ENCODE measurements around the gene PGLYRP3.
"Not testable (repeated sequence)": the region's sequence is repeated elsewhere in the genome, so short reads cannot be mapped to it uniquely, and the experiment has no call there.

The PGLYRP3 gene

GRCh38 chr1:153348511-153349362 is 36.0 kb upstream of the PGLYRP3 start, which contains the start of gene PGLYRP4:
TSS of gene PGLYRP4 (minus strand) at chr1:153348841. CDS start at chr1:153347932, 909 bp downstream.
- DNase-seq: no peak

DNA sequence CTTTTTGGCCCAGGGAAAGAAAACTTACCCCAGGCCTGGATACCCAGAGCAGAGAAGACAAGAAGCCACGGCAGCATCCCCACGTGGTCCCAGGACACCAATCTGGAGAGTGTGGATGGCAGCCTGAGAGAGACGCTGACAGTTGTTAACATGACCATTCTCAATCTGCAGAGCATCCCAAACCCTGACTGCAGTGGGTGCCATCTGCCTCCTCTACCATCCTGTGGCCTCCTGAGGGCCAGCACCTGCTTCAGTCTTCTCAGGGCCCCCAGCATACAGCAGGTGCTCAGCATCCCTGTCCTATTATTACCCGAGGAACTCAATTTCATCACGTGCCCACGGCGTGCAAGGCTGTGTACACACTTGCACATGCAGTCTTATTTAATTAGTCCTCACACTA is 35.1 kb upstream of the PGLYRP3 start:
- no peak for DNase-seq

DNA sequence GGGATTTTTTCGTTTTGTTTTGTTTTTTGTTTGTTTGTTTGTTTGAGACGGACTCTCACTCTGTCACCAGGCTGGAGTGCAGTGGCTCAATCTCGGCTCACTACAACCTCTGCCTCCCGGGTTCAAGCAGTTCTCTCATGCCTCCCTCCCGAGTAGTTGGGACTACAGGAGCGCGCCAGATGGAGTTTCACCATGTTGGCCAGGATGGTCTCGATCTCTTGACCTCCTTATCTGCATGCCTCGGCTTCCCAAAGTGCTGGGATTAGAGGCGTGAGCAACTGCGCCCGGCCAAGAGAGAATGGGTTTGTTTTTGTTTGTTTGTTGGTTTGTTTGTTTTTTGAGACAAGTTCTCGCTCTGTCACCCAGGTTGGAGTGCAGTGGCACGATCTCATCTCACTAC is 34.3 kb upstream of the PGLYRP3 start:
- DNase-seq: not testable (repeated sequence)

GRCh38 chr1:153346077-153346723 is 33.4 kb upstream of the PGLYRP3 start:
- DNase-seq: no peak

- DNase-seq: no peak
Observed at GRCh38 chr1:153345187-153346076, 32.7 kb upstream of the PGLYRP3 start.

DNA sequence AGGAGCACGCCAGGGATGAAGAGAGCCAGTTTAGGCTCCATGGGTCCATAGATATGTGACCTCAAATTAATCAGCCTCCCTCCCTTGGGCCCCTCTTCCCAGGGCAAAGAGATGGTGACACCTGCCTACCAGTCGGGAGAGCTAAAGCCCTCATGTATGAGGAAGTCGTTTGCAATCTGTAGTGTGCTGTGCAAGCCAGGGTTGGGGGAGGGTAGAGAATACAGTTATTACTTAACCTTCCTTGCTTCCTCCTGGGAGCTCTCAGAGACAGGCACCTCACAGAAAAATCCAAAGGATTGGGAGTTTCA is 31.9 kb upstream of the PGLYRP3 start:
- no peak for DNase-seq

DNA sequence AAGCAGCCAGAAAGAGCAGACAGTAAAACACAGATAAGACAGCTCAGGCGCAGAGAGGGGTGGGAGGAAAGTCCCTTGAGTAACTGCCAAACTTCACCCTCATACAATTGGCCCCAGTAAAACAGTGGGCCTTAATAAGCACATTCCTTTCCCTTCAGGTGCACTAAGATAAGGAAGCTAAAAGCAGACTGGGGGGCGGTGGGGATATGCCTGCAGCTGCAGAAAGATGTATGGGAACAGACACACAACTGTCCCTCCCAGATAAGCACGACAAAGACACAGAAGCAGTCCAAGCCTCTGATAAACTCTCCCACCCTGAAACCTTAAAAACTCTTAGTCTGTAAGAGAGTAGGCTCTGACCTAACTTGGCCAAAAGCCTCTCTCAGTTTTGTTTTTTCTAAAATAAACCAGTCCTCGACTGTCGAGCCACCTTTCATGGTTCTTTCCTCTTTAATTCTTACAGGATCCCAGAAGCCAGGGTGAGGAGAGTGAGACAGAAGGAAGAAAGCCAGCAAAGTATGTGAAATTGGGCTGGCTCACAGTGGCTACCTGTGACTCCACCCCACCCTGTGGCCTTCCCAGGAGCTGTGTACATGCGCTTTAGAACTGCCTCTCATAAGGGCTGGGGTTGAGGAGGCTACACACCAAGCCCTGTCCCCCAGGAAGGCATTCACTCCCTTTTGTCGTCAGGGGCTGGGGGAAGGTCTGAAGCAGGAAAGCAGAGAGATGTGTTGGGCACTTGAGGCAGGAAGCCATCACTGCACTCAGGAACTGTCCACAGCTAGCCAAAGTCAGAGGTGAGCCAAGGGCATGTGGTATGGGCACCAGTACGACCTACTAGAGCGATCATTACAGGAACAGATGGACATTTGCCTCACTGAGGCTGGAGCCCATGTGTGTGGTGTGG is 31.3 kb upstream of the PGLYRP3 start:
- no peak for DNase-seq

- no peak for DNase-seq
Observed at GRCh38 chr1:153343040-153343681, 30.4 kb upstream of the PGLYRP3 start.

- no peak for DNase-seq
Observed at GRCh38 chr1:153342178-153342577, 29.4 kb upstream of the PGLYRP3 start.

- DNase-seq: no peak
Observed at GRCh38 chr1:153341431-153341934, 28.7 kb upstream of the PGLYRP3 start.

- DNase-seq: no peak
Observed at GRCh38 chr1:153340356-153340755, 27.6 kb upstream of the PGLYRP3 start.

- no peak for DNase-seq
Observed at GRCh38 chr1:153339802-153340201, 27.1 kb upstream of the PGLYRP3 start.

- no peak for DNase-seq
Observed at GRCh38 chr1:153337980-153338853, 25.5 kb upstream of the PGLYRP3 start.

GRCh38 chr1:153336650-153337049 is 23.9 kb upstream of the PGLYRP3 start:
- DNase-seq: no peak

- DNase-seq: no peak
Observed at GRCh38 chr1:153333902-153334301, 21.1 kb upstream of the PGLYRP3 start.

DNA sequence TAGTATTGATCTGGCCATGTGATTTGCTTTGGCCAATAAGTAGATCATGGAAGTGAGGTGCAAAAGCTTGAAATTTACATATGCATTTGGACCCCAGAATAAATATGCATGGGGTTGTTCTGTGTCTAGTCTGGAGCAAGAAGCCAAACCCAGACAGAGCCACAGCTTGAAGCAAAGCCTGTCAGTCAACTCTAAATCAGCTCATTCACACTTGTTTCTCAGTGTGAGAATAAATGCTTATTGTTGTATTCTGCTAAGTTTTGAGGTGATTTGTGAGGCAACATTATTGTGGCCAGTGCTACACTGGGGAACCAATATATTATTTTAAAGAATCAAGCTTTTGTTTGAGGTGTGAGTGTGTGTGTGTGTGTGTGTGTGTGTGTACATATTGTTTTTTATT is 12.2 kb upstream of the PGLYRP3 start:
- DNase-seq: no peak

- no peak for DNase-seq
Observed at GRCh38 chr1:153322568-153322967, 9.8 kb upstream of the PGLYRP3 start.

DNA sequence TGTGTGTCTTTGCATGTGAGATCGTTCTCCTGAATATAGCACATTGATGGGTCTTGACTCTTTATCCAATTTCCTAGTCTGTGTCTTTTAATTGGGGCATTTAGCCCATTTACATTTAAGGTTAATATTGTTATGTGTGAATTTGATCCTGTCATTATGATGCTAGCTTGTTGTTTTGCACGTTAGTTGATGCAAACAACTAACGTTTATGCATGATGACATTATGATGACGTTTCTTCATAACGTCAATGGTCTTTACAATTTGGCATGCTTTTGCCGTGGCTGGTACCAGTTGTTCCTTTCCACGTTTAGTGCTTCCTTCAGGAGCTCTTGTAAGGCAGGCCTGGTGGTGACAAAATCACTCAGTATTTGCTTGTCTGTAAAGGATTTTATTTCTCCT is 5.4 kb upstream of the PGLYRP3 start:
- not testable (repeated sequence) for DNase-seq

DNA sequence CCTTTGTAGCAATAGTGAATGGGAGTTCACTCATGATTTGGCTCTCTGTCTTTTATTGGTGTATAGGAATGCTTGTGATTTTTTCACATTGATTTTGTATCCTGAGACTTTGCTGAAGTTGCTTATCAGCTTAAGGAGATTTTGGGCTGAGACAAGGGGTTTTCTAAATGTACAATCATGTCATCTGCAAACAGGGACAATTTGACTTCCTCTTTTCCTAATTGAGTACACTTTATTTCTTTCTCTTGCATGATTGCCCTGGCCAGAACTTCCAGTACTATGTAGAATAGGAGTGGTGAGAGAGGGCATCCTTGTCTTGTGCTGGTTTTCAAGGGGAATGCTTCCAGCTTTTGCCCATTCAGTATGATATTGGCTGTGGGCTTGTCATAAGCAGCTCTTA is 3.3 kb upstream of the PGLYRP3 start:
- not testable (repeated sequence) for DNase-seq

GRCh38 chr1:153314388-153314787 is 1.6 kb upstream of the PGLYRP3 start:
- DNase-seq: not testable (repeated sequence)

GRCh38 chr1:153313288-153313687 is 536 bp upstream of the PGLYRP3 start:
- DNase-seq: no peak

Data from activated T-cell treated with anti-CD3 and anti-CD28 coated beads, Interleukin-2, amount 50 U/mL, for 1 hour (primary cell).